GM19438 (cell line): ENCODE results near the gene NRDC.
A peak's percentile ranks its signal among the peaks of the same experiment; 100 is the strongest.
"Not testable (repeated sequence)": the region's sequence is repeated elsewhere in the genome, so short reads cannot be mapped to it uniquely, and the experiment has no call there.

Experiments used
- ATAC-seq: cut with Tn5 transposase; IDR thresholded peaks from one replicate; pipeline ENCODE4 v1.9.1; 2021; ENCODE audit warnings: low read depth; ENCODE audit not compliant: unreplicated experiment

NRDC gene

GRCh38 chr1:51898090-51898734 is 19.7 kb upstream of the NRDC start:
- no peak for ATAC-seq

- ATAC-seq: no peak
Observed at GRCh38 chr1:51897699-51898031, 19.1 kb upstream of the NRDC start.

GRCh38 chr1:51894748-51895147 is 16.2 kb upstream of the NRDC start:
- ATAC-seq: not testable (repeated sequence)

- peak; percentile 32 for ATAC-seq
Observed at GRCh38 chr1:51878308-51878615, 265 bp downstream of the NRDC start.

GRCh38 chr1:51877434-51878307 is 856 bp downstream of the NRDC start:
- ATAC-seq: peak; percentile 5

GRCh38 chr1:51875836-51876235 is 2.7 kb downstream of the NRDC start:
- no peak for ATAC-seq

- no peak for ATAC-seq
Observed at GRCh38 chr1:51875291-51875772, 3.2 kb downstream of the NRDC start.

- ATAC-seq: not testable (repeated sequence)
Observed at GRCh38 chr1:51873270-51873669, 5.3 kb downstream of the NRDC start.

- no peak for ATAC-seq
Observed at GRCh38 chr1:51871351-51871975, 7.1 kb downstream of the NRDC start.

- ATAC-seq: no peak
Observed at GRCh38 chr1:51870603-51871350, 7.8 kb downstream of the NRDC start.

- no peak for ATAC-seq
Observed at GRCh38 chr1:51867479-51868232, 10.9 kb downstream of the NRDC start.

GRCh38 chr1:51863384-51863783 is 15.1 kb downstream of the NRDC start:
- ATAC-seq: no peak

GRCh38 chr1:51861669-51862068 is 16.9 kb downstream of the NRDC start:
- ATAC-seq: no peak

GRCh38 chr1:51859735-51860134 is 18.8 kb downstream of the NRDC start:
- no peak for ATAC-seq

- ATAC-seq: no peak
Observed at GRCh38 chr1:51859333-51859732, 19.2 kb downstream of the NRDC start.

GRCh38 chr1:51858892-51859291 is 19.6 kb downstream of the NRDC start:
- ATAC-seq: no peak

- no peak for ATAC-seq
Observed at GRCh38 chr1:51856745-51857144, 21.8 kb downstream of the NRDC start.

GRCh38 chr1:51855624-51856023 is 22.9 kb downstream of the NRDC start:
- ATAC-seq: no peak

- ATAC-seq: no peak
Observed at GRCh38 chr1:51853360-51853759, 25.2 kb downstream of the NRDC start.

GRCh38 chr1:51851882-51852396 is 26.6 kb downstream of the NRDC start:
- ATAC-seq: no peak
